Smooth muscle cell (in vitro differentiated cells): ENCODE results near the gene RGL3. TPM values are rescaled to one million over a fixed set of nuclear protein-coding genes. Genes with fewer than 3 reads are reported as not detected.

Experiments used
- DNase-seq: peaks from one replicate; lab custom pipeline; 2025; ENCODE audit not compliant: unreplicated experiment; lab: John Stamatoyannopoulos, UW
- H2AFZ ChIP-seq: fragments of 200-600 bp; sonication (generic); 2 replicates; pipeline ENCODE4 v1.6.0; 2016; ENCODE audit warnings: antibody characterized with exemption, low read depth, mild to moderate bottlenecking
- H3F3A ChIP-seq: fragments of 200-600 bp; sonication (generic); 2 replicates; pipeline ENCODE4 v1.6.0; 2017; ENCODE audit warnings: antibody characterized with exemption, low read depth
- H3K27ac ChIP-seq: fragments of 200-600 bp; sonication (generic); 2 replicates; pipeline ENCODE4 v1.5.1; 2016; ENCODE audit warnings: low read depth, mild to moderate bottlenecking
- H3K27me3 ChIP-seq: fragments of 200-600 bp; sonication (generic); 2 replicates; pipeline ENCODE4 v1.6.1; 2016; ENCODE audit warnings: low read depth, mild to moderate bottlenecking
- H3K36me3 ChIP-seq: fragments of 200-600 bp; sonication (generic); 2 replicates; pipeline ENCODE4 v1.5.1; 2016; ENCODE audit warnings: low read depth
- H3K4me1 ChIP-seq: fragments of 200-600 bp; sonication (generic); 2 replicates; pipeline ENCODE4 v1.5.1; 2016; ENCODE audit warnings: low read depth
- H3K4me2 ChIP-seq: fragments of 200-600 bp; sonication (generic); 2 replicates; pipeline ENCODE4 v1.6.0; 2016; ENCODE audit warnings: mild to moderate bottlenecking
- H3K4me3 ChIP-seq: fragments of 200-600 bp; sonication (generic); 2 replicates; pipeline ENCODE4 v1.5.1; 2016; ENCODE audit warnings: mild to moderate bottlenecking
- H3K79me2 ChIP-seq: fragments of 200-600 bp; sonication (generic); 2 replicates; pipeline ENCODE4 v1.6.0; 2016; ENCODE audit warnings: low read depth, mild to moderate bottlenecking
- H3K9ac ChIP-seq: fragments of 200-600 bp; sonication (generic); 2 replicates; pipeline ENCODE4 v1.6.0; 2016; ENCODE audit warnings: low read depth
- H3K9me3 ChIP-seq: fragments of 200-600 bp; sonication (generic); replicated peaks from 2 replicates; pipeline ENCODE4 v1.5.1; 2016; ENCODE audit warnings: low read depth
- H4K20me1 ChIP-seq: fragments of 200-600 bp; sonication (generic); 2 replicates; pipeline ENCODE4 v1.6.0; 2016; ENCODE audit warnings: low read depth
- CTCF ChIP-seq: fragments of 200-600 bp; sonication (generic); IDR thresholded peaks from 2 replicates; pipeline ENCODE4 v1.5.1; 2017; ENCODE audit warnings: borderline replicate concordance, mild to moderate bottlenecking, antibody characterized with exemption; ENCODE audit not compliant: insufficient read depth, poor library complexity, severe bottlenecking
- WGBS: methylation state at CpG from one replicate; pipeline ENCODE4 v1.1.7; 2016; ENCODE audit warnings: low lambda C conversion rate; 5-methylcytosine and 5-hydroxymethylcytosine counted together
- polyA plus RNA-seq: library from polyadenylated mRNA; unstranded; fragments of >200 nt; fragmentation: Nextera tagmentation; extraction: Ambion mirVana; gene quantifications from 2 replicates; pipeline ENCODE4 v1.2.1, GENCODE V29; 2016
- total RNA-seq: library from RNA; depleted of rRNA; stranded (reverse); fragments of >200 nt; gene quantifications from 2 replicates; pipeline ENCODE4 v1.2.3, GENCODE V29; 2014

The RGL3 gene
- total and polyA plus RNA-seq, 2 experiments from 2014 or later, result 5.5 to 6.6 TPM

GRCh38 chr19:11365557-11366117 lies 53.5 kb downstream of the RGL3 start:
- H3K27ac ChIP-seq, result no peak overlapping the region
- H2AFZ ChIP-seq, result no peak overlapping the region
- H3K4me2 ChIP-seq, result no peak overlapping the region
- H3K79me2 ChIP-seq, result no peaks in the 10 kb centered on the region
- H3K27me3 ChIP-seq, result no peaks in the 10 kb centered on the region
- peaks cover 23% of the 10 kb centered on the region for H4K20me1 ChIP-seq
- no peak overlapping the region for H3K9ac ChIP-seq
- peaks cover 5% of the 10 kb centered on the region for H3K4me1 ChIP-seq
- no peaks in the 10 kb centered on the region for H3F3A ChIP-seq
- H3K4me3 ChIP-seq, result no peak overlapping the region
- WGBS, result 94% methylated on average over 7 of the region's 7 CpGs
- TF ChIP-seq CTCF, result no peak
- H3K9me3 ChIP-seq, result no peaks in the 10 kb centered on the region
- no peaks in the 10 kb centered on the region for H3K36me3 ChIP-seq
- DNase-seq, result no peak

GRCh38 chr19:11364935-11365334 lies 54.2 kb downstream of the RGL3 start:
- H3K4me1 ChIP-seq, result peaks cover 5% of the 10 kb centered on the region
- H3K36me3 ChIP-seq, result no peaks in the 10 kb centered on the region
- peaks cover 25% of the 10 kb centered on the region for H4K20me1 ChIP-seq
- H3F3A ChIP-seq, result no peaks in the 10 kb centered on the region
- H3K4me3 ChIP-seq, result no peak overlapping the region
- H3K9me3 ChIP-seq, result no peaks in the 10 kb centered on the region
- DNase-seq, result no peak
- no peak overlapping the region for H2AFZ ChIP-seq
- 87% methylated on average over 5 of the region's 5 CpGs for WGBS
- no peak for TF ChIP-seq CTCF
- no peaks in the 10 kb centered on the region for H3K79me2 ChIP-seq
- H3K4me2 ChIP-seq, result no peak overlapping the region
- H3K27me3 ChIP-seq, result no peaks in the 10 kb centered on the region
- H3K27ac ChIP-seq, result no peak overlapping the region
- H3K9ac ChIP-seq, result no peak overlapping the region

GRCh38 chr19:11364296-11364904 lies 54.7 kb downstream of the RGL3 start:
- no peaks in the 10 kb centered on the region for H3K27me3 ChIP-seq
- no peak overlapping the region for H2AFZ ChIP-seq
- no peak overlapping the region for H3K9ac ChIP-seq
- H3F3A ChIP-seq, result no peaks in the 10 kb centered on the region
- H3K79me2 ChIP-seq, result no peaks in the 10 kb centered on the region
- H3K4me1 ChIP-seq, result peaks cover 5% of the 10 kb centered on the region
- no peaks in the 10 kb centered on the region for H3K36me3 ChIP-seq
- no peak overlapping the region for H3K4me3 ChIP-seq
- WGBS, result 96% methylated on average over 19 of the region's 28 CpGs
- no peak overlapping the region for H3K4me2 ChIP-seq
- DNase-seq, result no peak
- H3K9me3 ChIP-seq, result no peaks in the 10 kb centered on the region
- peaks cover 29% of the 10 kb centered on the region for H4K20me1 ChIP-seq
- no peak for TF ChIP-seq CTCF
- H3K27ac ChIP-seq, result no peak overlapping the region

GRCh38 chr19:11363881-11364280 lies 55.2 kb downstream of the RGL3 start:
- no peaks in the 10 kb centered on the region for H3K27me3 ChIP-seq
- H3K4me1 ChIP-seq, result peaks cover 5% of the 10 kb centered on the region
- no peak for TF ChIP-seq CTCF
- no peaks in the 10 kb centered on the region for H3K9me3 ChIP-seq
- H3K36me3 ChIP-seq, result no peaks in the 10 kb centered on the region
- whole genome bisulfite sequencing, result 93% methylated on average over 10 of the region's 10 CpGs
- H3K4me3 ChIP-seq, result no peak overlapping the region
- H3F3A ChIP-seq, result no peaks in the 10 kb centered on the region
- no peaks in the 10 kb centered on the region for H3K79me2 ChIP-seq
- peaks cover 34% of the 10 kb centered on the region for H4K20me1 ChIP-seq
- H3K9ac ChIP-seq, result no peak overlapping the region
- DNase-seq, result no peak
- H3K27ac ChIP-seq, result no peak overlapping the region
- H3K4me2 ChIP-seq, result no peak overlapping the region
- H2AFZ ChIP-seq, result no peak overlapping the region
